ENCODE measurements around the gene TDRD12.

TDRD12 gene

GRCh38 chr19:32810452-32810851 is 90.9 kb downstream of the TDRD12 start:
- DNase-seq, result no peak

DNA sequence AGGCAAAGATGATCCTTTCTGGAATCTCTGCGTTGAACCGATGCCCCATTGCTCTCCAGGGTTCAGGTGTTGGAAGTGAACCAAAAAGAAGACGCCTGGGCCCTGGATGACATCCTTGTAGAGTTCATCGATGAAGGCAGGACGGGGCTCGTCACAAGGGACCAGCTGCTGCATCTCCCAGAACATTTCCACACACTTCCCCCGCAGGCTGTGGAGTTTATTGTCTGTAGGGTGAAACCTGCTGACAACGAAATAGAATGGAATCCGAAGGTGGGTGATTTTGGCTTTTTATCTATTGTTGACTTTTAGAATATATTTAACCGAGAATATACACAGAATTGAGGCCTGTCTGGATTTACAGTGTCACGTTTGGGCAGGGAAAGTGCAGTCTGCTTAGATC is 91.6 kb downstream of the TDRD12 start:
- no peak for DNase-seq

DNA sequence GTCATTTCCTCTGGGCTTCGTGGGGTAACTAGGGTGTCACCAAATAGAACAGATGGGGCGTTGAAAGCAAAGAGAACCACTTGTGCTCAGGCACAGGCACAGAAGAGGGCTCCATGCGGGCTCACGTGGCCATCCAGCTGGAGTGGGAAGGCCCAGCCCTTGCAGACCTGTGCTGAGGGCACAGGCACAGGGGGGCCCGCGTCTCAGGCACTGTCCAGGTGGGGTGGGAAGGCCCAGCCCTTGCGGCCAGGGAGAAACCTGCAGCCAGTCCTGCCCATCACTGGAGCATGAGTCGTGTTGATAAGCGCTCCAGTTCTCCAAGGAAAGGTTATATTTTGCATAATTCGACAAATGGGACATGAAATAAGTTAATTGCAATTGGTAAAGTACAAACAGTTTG is 92.5 kb downstream of the TDRD12 start:
- no peak for DNase-seq

- DNase-seq, result no peak
Measured at GRCh38 chr19:32812571-32812970, 93.0 kb downstream of the TDRD12 start.

DNA sequence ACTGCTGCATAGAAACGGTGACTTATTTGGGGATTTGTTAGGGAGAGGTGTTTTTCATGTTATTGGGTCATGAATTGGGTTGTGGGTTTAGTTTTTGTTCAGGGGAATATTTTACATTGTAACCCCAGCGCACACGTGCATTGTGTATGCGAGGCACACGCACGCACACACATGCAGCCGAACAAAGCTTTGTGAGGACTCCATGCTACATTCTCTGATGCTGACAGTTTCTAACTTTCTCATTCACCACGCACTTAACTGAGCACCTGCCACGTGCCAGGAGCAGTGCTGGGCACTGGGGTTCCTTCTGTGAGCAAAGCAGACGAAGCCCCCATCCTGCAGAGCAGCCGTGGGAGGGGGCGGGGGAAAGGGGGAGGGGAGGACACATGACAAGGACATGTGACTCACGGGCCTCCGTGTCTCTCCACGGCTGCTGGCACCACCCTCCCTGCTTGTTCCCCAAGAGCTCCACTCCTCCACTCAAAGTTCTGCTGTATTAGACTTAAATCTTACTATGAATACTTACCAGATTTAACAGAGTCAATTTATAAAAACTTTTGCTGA is 94.4 kb downstream of the TDRD12 start:
- no peak for DNase-seq

GRCh38 chr19:32814624-32815023 is 95.1 kb downstream of the TDRD12 start:
- DNase-seq, result no peak

DNA sequence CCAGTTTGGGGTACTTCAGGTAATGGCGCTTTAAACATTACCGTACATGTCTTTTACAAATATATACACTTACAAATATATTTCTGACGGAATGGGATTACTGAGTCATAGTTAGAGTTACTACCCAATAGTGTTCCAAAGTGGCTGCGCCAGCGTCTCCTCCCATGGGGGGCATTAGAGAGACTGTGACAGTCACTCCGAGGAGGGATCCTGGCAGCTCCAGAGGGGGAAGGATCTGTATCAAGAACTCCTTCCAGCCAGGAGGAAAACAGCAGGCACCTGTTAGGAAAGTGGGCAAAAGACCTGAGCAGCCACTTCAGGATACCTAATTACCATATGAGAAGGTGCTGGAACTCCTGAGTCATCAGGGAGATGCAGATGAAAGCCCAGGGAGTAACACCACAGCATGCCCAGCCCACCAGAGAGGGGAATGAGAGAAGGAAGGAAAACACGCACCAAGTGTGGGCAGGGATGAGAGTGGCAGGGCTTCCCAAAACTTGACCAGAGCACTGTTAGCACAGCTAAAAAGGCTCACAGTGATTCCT is 97.1 kb downstream of the TDRD12 start:
- no peak for DNase-seq

GRCh38 chr19:32817569-32818476 is 98.3 kb downstream of the TDRD12 start:
- DNase-seq, result no peak

GRCh38 chr19:32818536-32818935 is 99.0 kb downstream of the TDRD12 start:
- DNase-seq, result no peak

- no peak for DNase-seq
Measured at GRCh38 chr19:32819419-32820400, 100.1 kb downstream of the TDRD12 start.

DNA sequence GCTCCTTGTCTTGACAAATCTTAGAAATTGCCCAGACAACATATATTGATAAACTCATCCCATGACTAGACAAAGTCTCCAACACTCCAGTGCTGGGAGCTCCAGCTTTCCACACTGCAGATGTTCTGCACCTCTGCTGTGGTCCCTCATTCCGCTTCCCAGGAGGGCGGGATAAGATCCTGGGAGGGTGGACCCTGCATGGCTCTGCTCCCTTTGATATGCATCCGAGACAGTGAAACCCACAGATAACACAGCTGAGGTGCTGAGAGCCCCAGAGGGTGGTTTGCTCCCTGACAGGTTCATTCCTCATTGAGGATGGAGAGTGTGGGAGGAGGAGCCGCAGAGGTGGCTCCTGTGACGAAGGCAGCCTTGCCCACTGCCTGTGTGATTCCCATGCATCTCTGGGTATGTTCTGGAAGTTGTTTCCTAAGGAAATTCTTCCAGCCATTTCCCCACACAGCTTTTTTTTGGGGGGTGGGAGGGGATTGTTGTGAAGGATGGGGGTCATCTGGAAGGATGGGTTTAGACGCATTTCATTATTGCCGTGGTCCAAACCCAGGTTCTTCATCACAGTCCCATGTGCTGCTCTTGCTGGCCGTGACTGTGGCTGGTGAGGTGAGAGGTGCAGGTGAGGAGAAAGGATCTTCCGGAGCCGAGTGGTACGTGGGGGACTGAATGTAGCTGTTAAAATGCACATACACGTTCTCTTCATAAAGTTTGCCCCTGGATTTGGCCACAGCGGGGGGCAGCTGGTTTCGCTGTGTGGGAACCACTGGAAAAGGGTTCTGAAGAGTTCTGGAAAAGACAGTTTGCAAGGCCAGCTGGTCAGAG is 103.6 kb downstream of the TDRD12 start:
- no peak for DNase-seq

GRCh38 chr19:32823747-32824102 is 104.2 kb downstream of the TDRD12 start:
- no peak for DNase-seq

DNA sequence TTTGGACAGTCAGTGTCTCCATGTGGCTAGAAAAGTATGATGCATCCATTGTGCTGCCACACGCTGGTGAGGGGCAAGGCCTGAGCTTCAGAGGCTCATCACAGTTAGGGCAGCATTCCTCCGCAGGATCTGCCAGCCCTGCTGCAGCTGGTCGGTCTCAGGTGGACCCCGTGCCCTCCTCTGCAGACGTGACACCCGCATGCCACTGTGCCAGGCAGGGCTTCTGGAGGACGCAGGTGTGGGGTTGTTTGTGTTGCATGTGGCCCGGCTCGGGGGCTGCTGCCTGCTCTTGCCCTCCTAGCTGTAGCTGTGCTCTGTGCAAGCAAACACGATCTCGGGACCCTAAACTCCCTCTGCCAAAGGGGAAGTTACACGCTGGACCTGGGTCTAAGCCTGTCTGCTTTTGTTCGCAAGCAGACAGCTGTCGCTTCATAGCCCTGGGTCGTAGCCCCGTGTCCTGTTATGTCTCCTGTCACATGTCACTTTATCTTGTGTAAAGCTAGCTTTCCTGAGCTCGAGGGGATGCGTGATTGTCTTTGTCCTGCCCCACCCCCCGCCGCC is 104.7 kb downstream of the TDRD12 start:
- no peak for DNase-seq

- no peak for DNase-seq
Measured at GRCh38 chr19:32824916-32825608, 105.5 kb downstream of the TDRD12 start.

DNA sequence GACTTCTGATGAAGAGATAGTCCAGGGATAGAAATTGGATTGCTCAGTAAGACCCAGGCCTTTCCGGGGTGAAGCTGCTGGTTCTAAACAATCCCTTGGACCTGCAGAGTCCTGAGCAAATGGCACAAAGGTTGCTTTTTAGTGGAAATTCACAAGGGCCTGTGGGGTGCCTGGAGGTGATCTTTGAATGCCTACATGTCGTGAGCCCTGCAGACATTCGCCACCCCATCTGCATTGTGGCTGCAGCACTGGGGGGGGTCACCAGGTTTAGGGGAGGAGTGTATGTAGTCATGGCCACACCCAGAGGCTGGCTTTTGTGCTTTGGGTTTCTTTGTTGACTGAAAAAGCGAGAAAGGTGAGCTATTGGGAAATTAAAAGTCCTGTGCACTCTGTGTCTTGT is 108.6 kb downstream of the TDRD12 start:
- DNase-seq, result no peak

DNA sequence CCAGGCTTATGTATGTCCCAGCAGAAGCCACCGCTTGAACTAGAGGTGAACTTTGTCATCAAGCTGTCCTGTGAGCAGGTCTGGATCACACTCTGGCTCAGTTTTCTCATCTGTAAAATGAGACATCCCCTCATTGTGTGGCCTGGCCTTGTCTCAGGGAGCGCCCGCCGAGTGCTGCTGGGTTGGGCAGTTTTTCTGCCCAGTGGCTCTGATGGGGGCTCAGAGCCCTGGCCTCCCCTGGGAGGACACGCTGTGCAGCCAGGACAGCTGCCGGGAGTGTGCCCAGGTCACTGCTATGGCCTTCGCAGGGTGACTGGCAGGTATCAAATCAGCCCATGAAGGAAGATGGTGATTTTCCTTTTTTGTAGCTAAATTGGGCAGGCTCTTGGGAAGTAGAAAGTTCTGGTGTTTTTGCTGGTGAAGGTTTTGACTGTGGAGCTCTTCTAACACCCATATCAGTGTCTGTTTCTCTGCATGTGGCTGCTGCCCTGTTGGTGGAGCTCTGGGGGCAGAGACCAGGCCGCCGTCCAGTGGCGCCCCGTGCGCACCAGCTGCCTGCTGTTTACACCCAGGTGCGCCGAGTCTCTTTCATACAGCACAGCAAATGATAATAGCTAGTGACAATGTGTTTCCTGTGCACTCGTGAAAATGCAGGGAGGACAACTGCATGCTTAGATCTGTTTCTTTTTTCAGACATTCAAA is 109.2 kb downstream of the TDRD12 start:
- DNase-seq, result no peak

GRCh38 chr19:32829345-32829896 is 109.9 kb downstream of the TDRD12 start:
- DNase-seq, result no peak

DNA sequence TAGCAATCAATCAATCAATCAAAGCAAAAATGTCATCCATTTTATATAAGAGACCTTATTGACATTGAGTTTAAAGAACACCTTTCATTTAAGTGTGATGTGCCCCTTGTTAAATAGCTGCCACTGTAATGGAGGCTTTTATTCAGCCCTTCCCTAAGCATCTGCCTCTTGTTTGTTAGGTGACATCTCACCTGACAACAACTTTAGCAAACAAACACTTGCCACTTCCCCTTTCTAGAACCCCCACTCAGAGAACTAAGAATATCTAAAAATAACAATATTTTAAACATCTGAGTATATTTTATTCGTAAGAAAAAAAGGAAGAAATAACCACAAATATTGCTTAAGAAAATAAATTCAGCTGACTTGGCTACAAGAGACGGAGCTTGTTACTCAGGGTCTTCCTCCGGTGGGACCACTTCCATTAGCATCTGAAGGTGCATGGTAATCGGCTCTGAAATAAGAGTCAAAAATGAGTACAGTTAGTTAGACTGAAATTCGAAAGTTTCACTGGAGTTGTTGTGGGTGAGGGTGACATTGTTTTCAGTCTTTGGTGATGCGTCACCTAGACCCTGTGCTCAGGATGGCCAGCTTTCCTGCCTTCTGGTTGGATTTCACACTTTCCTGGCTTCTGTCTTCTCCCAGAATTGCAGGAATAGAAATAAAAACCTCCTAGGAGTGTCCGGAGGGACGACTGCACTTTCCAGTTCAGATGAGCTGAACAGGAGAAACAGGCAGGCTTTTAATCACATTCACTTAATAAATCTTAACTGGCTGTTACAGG is 110.9 kb downstream of the TDRD12 start:
- DNase-seq, result no peak

DNA sequence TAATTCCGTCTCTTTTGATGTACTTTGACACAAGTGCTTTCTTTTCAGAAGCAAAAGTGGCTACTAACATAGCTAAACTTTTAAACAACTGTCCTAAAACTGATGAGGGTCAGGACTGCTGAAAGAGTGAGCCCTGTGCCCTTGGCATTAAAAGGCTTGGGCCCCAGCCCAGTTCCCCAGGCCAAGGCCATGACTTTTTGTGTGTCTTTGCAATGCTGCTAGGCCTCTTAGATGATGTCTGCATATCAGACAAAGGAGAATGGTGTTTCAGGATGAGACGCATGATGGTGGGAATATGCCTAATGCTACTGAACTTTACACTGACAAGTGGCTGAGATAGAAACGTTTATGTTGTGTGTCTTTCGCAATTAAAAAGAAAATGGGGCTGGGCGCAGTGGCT is 112.0 kb downstream of the TDRD12 start:
- no peak for DNase-seq

Measured in suppressor macrophage treated with lipopolysaccharide for 1 hour (primary cell).